ENCODE measurements around the gene PRPF19. TPM values are rescaled to one million over a fixed set of nuclear protein-coding genes. Genes with fewer than 3 reads are reported as not detected.

PRPF19 gene
- total RNA-seq, 4 donors from 2014 or later, result 50.2 to 73.6 (median 60.5) TPM

- 76 to 78% methylated on average over 4 to 6 of the region's 7 CpGs for WGBS, 2 donors (ENCODE audit: low coverage in 1 of 2)
- TF ChIP-seq POLR2A (IDR thresholded peaks at IDR 0.05) (no peak), CTCF (IDR thresholded peaks at IDR 0.05) (no peak), POLR2AphosphoS5 (IDR thresholded peaks at IDR 0.05) (no peak), EP300 (IDR thresholded peaks at IDR 0.05) (no peak)
- no peak for ATAC-seq
Observed at GRCh38 chr11:60864856-60865513, 41.4 kb downstream of the PRPF19 start.

GRCh38 chr11:60863550-60864521, 42.5 kb downstream of the PRPF19 start:
- no peaks in the 10 kb centered on the region for H3K4me1 ChIP-seq
- H3K36me3 ChIP-seq, result no peaks in the 10 kb centered on the region
- no peaks in the 10 kb centered on the region for H3K9me3 ChIP-seq
- no peak for ATAC-seq
- 64 to 80% methylated on average over 10 to 16 of the region's 16 CpGs for whole genome bisulfite sequencing, 2 donors (ENCODE audit: low coverage in 1 of 2)
- peaks cover 4% of the 10 kb centered on the region for H3K27me3 ChIP-seq
- no peak overlapping the region for H3K4me3 ChIP-seq
- TF ChIP-seq POLR2A (IDR thresholded peaks at IDR 0.05), result no peak
- TF ChIP-seq CTCF (IDR thresholded peaks at IDR 0.05), result no peak
- TF ChIP-seq POLR2AphosphoS5 (IDR thresholded peaks at IDR 0.05), result no peak
- TF ChIP-seq EP300 (IDR thresholded peaks at IDR 0.05), result no peak
- H3K27ac ChIP-seq, result no peak overlapping the region

More at GRCh38 chr11:60864856-60865513, 41.4 kb downstream of the PRPF19 start:
- H3K27ac ChIP-seq, result no peak overlapping the region
- H3K36me3 ChIP-seq, result no peaks in the 10 kb centered on the region
- H3K4me3 ChIP-seq, result no peak overlapping the region
- H3K9me3 ChIP-seq, result no peaks in the 10 kb centered on the region
- peaks cover 0 to 5% (median 0%) of the 10 kb centered on the region in 3 donors for H3K4me1 ChIP-seq
- peaks cover 4% of the 10 kb centered on the region for H3K27me3 ChIP-seq

- no peak for ATAC-seq
- H3K36me3 ChIP-seq, result no peaks in the 10 kb centered on the region
- WGBS, 2 donors (ENCODE audit: low coverage in 1 of 2), result 83 to 89% methylated on average over 2 to 9 of the region's 9 CpGs
- no peaks in the 10 kb centered on the region for H3K9me3 ChIP-seq
- H3K27ac ChIP-seq, result no peak overlapping the region
- H3K4me1 ChIP-seq, result no peaks in the 10 kb centered on the region
- peaks cover 4% of the 10 kb centered on the region for H3K27me3 ChIP-seq
- TF ChIP-seq EP300 (IDR thresholded peaks at IDR 0.05) (no peak), CTCF (IDR thresholded peaks at IDR 0.05) (no peak), POLR2AphosphoS5 (IDR thresholded peaks at IDR 0.05) (no peak), POLR2A (IDR thresholded peaks at IDR 0.05) (no peak)
- no peak overlapping the region for H3K4me3 ChIP-seq
Observed at GRCh38 chr11:60862171-60862570, 44.2 kb downstream of the PRPF19 start.

GRCh38 chr11:60860943-60861342, 45.4 kb downstream of the PRPF19 start:
- no peak overlapping the region for H3K4me3 ChIP-seq
- H3K4me1 ChIP-seq, result no peaks in the 10 kb centered on the region
- H3K36me3 ChIP-seq, result no peaks in the 10 kb centered on the region
- WGBS, 2 donors (ENCODE audit: low coverage in 1 of 2), result 100% methylated on average over 1 of the region's 7 CpGs; no CpG with 5 or more reads in 1 of the 2 donors
- no peak overlapping the region for H3K27ac ChIP-seq
- TF ChIP-seq POLR2AphosphoS5 (IDR thresholded peaks at IDR 0.05) (no peak), POLR2A (IDR thresholded peaks at IDR 0.05) (no peak), CTCF (IDR thresholded peaks at IDR 0.05) (no peak), EP300 (IDR thresholded peaks at IDR 0.05) (no peak)
- H3K27me3 ChIP-seq, result peaks cover 4% of the 10 kb centered on the region
- H3K9me3 ChIP-seq, result no peaks in the 10 kb centered on the region
- ATAC-seq, result no peak

Measured in gastroesophageal sphincter (tissue), 4 donors.